ENCODE data around the gene GRB2.
"Not testable (repeated sequence)": the region's sequence is repeated elsewhere in the genome, so short reads cannot be mapped to it uniquely, and the experiment has no call there.

Gene GRB2

GRCh38 chr17:75350029-75350428, 55.4 kb downstream of the GRB2 start:
- DNase-seq (ENCODE audit: low spot score): no peak

DNA sequence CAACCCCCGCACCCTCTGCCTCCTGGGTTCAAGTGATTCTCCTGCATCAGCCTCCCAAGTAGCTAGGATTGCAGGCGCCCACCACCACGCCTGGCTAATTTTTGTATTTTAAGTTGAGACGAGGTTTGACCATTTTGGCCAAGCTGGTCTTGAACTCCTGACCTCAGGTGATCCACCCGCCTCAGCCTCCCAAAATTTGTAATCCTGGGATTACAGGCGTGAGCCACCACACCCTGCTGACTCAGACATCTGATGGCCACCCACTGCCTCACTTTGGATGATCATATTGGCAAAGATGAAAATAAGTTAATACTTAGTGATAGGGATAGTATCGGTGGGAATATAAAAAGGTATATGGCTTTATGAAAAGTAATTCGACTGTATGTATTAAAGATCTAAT, 55.9 kb downstream of the GRB2 start:
- DNase-seq (ENCODE audit: low spot score): no peak

DNA sequence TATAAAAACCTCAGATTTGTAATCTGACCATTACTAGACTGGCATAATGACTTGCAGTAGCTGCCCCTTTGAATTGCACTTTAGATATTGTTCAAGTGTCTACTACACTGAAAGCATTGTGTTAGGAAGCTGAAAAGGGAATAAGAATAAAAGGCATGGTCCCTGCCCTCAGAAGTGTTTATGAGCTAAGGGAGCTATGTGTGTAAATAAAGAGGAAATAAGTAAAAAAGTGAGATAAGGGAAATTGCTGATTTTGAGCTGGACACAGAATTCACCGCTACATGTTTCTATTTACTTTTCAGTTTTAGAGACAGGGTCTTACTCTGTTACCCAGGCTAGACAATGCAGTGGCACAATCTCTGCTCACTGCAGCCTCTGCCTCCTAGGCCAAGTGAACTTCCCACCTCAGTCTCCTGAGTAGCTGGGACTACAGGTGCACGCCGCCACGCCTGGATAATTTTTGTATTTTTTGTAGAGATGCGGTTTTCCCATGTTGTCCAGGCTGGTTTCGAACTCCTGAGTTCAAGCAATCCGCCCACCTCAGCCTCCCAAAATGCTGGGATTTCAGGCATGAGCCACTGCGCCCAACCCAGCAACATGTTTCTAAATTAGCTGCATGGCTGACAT, 57.0 kb downstream of the GRB2 start:
- no peak for DNase-seq (ENCODE audit: low spot score)

DNA sequence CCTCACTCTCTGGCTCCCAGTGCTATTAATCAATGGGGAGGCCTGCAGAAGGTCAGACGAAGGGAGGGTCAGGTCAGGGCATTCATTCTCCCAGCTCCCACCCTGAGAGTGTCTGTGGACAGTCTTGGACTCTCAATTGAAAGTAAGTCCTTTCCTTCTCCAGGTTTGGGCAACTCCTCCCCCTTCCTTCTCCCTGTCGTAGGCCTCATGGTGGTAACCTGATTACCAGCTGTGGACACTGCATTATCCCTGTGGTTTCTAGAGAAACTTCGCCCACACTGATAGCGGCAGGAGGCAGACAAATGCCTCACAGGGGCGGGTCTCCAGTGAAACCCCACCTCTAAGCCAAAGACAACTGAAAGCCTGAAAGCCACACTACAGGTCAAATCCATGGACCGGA, 58.6 kb downstream of the GRB2 start:
- DNase-seq (ENCODE audit: low spot score): peak; percentile 37

- not testable (repeated sequence) for DNase-seq (ENCODE audit: low spot score)
These were observed 59.1 kb downstream of the GRB2 start for GRCh38 chr17:75346368-75346767.

- DNase-seq (ENCODE audit: low spot score): peak; percentile 97
These were observed 59.8 kb downstream of the GRB2 start for GRCh38 chr17:75345514-75346167.

DNA sequence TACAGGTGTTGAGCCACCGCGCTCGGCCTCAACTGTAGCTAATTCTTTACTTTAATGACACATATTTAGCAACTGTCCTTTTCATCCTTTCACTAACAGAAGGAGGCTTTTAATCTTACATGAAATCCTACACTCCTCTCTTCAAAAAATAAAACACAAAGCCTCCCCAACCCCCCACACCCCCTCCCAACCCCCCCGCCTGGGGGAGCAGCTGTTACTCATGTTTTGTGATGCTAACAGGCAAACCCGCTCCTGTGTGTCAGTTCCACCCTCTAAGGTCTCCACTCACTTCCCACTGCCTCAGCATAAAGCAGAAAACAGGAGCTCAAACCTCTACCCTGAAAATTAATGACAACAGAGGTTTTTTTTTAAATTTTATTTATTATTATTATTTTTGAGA, 60.8 kb downstream of the GRB2 start:
- DNase-seq (ENCODE audit: low spot score): peak; percentile 53

DNA sequence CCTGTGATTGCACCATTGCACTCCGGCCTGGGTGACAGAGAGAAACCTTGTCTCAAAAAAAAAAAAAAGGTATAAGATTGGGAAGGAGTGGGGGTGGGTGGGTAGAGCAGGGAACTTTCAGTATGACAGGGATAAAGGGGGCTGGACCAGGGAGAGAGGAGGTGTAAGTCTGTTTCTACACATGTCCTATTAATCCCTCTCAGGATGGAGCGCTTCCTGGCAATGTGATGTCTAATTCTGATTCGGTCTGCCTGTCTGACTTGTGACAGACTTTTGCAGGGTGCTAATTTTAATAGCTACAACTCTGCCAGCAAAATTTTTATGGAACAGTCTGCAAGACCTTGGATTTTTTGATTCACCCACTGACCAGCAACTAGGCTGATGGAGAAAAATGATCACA, 62.5 kb downstream of the GRB2 start:
- DNase-seq (ENCODE audit: low spot score): no peak

DNA sequence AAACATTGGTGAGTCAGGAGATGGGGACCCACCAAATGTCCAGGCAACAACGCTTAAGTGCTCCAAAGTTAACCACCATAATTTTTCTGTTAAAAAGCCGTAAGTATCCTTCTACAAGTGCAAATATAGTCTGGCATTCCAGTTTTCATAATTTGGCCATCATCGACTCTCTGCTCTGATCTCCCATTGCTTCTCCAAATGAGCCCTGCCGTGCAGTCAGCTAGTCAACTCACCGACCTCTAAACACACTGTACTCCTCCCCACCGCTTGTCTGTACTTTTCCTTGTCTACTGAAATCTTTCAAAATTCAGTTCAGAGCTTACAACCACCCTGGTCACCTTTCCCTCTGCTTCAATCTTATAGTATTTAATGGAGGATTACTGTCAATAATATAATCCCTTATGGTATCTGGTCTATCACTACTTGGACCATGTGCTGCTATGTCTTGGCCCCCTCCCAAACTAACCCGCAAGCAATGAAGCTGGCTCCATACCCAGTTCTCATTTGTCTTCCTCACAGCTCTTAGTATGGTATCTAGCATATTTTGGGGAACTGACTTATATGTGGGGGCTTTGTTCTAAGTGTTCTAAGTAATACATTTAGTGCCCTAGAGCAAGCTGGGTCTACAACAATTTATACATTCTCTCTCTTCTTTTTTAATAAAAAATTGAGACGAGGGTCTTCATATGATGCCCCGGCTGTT, 63.5 kb downstream of the GRB2 start:
- no peak for DNase-seq (ENCODE audit: low spot score)

DNA sequence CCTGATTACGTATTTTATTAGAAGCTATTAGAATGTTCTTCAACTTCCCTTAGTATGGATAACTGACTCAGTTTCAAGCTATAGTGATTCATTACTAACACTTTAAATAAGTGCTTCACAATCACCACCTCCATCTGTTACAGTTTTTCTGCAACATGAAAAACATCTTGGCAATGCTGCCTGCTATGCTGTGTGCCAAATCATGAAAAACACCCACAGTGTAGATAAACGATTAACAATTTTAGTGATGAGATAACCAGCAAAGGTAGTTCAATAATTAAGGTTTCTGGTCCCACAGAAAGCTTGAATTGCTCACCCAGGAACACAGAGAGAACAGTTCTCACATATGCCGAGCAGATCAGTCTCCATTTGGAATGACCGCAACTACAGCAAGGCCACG, 64.8 kb downstream of the GRB2 start:
- no peak for DNase-seq (ENCODE audit: low spot score)

DNA sequence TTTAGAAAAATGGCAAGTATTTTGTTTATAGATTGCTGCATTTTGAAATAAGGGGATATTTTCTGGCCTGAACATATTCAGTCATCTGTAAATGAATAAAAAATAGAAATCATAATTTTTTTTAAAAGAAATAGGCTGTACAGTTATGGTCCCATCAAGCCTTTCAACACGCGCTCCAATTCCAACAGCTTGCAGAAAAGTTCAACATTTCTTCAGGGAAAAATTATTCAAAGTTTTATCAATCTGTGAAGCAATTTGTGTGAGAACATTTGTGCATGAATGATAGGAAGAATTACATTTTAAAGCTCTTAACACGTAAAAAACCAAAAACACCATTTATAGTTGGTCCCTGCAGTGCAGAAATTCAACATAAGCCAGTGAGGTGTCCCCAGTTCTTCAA, 65.5 kb downstream of the GRB2 start:
- DNase-seq (ENCODE audit: low spot score): no peak

- no peak for DNase-seq (ENCODE audit: low spot score)
These were observed 67.1 kb downstream of the GRB2 start for GRCh38 chr17:75338335-75338734.

GRCh38 chr17:75335315-75335714, 70.2 kb downstream of the GRB2 start:
- DNase-seq (ENCODE audit: low spot score): no peak

- no peak for DNase-seq (ENCODE audit: low spot score)
These were observed 70.8 kb downstream of the GRB2 start for GRCh38 chr17:75334723-75335122.

- no peak for DNase-seq (ENCODE audit: low spot score)
These were observed 73.8 kb downstream of the GRB2 start for GRCh38 chr17:75331671-75332070.

- no peak for DNase-seq (ENCODE audit: low spot score)
These were observed 77.7 kb downstream of the GRB2 start for GRCh38 chr17:75327757-75328156.

DNA sequence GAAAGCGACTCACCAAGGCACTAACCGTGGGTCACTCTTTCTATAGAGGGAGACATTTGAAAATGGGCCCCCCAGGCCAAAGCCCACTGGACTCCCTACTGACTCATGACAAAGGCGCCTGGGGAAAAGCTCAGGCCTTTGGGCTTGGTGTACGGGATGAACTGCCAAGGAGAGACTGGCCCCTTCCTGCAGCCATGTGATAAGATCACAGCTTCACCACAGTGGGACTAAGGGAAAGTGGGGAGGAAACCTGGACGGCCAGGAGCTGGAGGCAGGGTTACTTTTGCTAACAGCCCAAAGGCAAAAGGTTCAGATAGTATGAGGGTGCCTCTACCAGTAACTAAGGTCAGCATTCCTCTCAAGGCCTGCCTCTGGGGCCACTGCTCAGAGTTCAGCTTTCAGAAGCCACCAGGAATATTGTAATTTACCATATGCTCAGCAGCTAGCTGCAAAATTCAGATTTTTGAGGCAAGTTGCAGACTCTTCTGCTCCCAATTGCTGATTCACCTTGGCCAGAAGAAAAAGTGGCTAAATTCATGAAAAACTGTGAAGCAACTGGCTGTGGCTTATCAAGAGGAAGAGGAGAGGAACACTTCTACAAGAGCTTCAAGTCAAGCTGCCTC, 79.1 kb downstream of the GRB2 start:
- DNase-seq (ENCODE audit: low spot score): no peak

DNA sequence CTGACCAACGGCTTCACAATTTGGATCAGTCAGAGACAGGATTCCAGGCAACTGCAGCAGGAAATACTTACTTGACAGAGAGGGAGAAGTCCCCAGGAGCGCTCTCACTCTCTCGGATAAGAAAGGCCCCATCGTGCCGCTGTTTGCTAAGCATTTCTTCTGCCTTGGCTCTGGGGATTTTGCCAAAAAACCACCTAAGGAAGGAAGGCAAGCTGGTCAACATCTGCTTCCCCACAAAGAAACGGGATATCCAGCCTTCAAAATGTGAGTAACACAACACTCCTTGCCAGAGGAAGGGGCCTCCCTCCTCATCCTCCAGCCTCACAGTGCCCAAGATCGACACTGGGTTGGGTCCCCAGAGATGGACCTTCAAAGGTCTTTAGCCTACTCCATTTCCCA, 79.7 kb downstream of the GRB2 start:
- DNase-seq (ENCODE audit: low spot score): no peak

DNA sequence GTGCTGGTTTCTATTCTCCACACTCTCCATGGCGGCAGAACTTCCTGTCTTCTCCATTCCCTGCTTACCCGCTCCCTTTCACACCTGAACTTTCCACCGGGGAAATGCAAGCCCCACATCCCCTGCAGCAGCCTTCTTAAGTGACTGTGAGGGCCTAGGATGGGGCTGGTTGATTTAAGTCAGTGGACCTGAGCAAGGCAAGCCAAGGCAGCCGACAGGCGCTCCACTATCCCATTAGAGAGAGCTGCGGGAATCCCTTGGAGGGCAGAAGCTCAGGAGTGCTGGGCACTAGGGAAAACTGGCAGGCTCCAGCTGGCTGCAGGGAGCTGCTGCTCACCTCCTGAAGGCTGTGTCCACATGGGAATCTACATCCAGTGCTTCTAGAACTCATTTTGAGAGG, 80.1 kb downstream of the GRB2 start:
- no peak for DNase-seq (ENCODE audit: low spot score)

DNA sequence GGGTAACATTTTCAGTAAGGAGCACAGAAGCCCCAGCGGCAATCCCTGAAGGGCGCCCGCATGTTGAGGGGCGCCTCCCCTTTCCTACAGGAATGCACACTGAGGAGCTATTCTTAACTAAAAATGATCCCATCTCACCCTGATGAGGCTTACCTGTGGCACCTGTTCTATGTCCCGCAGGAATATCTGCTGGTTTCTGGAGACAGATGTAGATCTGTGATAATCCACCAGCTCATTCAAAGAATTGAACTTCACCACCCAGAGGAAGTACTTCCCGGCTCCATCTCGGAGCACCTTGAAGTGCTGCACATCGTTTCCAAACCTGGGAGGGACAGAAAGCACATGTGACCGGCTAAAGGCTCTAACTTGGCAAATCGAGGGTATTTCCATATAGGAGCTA, 84.0 kb downstream of the GRB2 start:
- DNase-seq (ENCODE audit: low spot score): no peak

DNA sequence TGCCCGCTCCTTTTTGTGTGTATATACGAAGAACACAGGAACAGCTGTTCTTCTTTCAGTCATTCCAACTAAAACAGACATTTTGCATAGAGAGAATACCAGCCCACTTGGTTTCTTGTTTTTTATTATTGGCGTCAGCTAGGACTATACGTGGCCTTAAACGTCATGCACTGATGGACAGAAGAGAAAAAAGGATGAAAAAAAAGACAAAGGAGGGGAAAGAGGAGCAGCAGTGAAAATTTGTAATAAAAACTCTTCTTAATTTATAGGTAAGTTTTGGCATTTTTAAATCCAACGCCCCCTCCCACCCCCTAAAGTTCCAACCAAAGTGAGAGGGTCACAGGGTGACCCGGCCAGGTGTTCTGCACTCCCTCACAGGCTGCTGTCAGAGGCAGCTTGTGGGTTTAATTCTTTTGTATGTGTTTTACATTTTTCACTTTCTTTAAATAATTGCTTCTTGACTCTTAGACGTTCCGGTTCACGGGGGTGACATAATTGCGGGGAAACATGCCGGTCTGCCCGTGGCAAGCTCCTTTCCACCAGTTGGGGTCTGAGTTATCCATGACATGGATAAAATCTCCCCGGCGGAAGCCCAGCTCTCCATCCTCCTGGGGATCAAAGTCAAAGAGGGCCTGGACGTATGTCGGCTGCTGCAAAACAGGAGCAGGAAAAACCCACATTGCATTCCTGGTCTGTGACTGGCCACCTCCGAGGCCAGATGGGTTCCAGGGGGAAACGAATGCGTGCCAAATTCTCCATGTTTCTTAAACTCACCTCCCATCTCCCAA, 85.4 kb downstream of the GRB2 start:
- peak; percentile 64 for DNase-seq (ENCODE audit: low spot score)

DNA sequence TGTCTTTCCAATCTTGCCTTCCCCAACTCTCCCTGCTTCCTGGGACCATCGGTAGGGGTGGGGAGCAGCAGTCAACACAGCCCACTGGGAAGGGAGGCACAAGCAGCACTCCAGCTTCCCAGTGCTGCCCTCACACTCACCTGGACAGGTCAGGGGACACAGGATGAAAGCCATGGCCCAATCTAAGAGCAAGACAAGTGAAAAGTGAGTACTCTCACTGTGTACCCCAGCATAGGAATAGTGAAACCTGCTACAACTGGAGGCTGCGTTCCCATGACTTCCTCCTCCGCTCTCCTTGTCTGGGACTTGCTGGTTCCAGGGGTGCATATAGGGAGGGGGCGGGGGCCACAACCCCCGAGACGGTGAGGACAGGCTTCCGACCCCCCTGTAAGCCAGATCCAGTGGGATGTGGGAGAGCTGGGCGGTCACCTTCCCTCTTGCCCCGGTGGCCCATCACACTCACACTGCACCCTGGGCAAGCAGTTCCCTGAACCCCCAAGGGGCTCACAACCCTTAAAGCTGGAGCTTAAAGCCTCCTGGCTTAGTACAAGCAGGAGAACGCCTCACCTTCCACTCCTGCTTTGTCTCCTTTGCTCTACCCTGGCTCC, 86.8 kb downstream of the GRB2 start:
- DNase-seq (ENCODE audit: low spot score): no peak
